PFSK-1 (cell line): Measurements from ENCODE around the gene TBCEL.

Experiments used
- FOXP2 ChIP-seq: optimal IDR thresholded peaks from 2 replicates; pipeline ENCODE3; 2011; ENCODE audit warnings: borderline replicate concordance, control low read depth, inconsistent platforms; ENCODE audit not compliant: insufficient read depth; ENCODE audit errors: extremely low read length, extremely low read depth
- POLR2AphosphoS5 ChIP-seq: IDR thresholded peaks from 2 replicates; pipeline ENCODE4 v1.6.1; 2012; ENCODE audit warnings: low read depth, mild to moderate bottlenecking, control low read depth, low read length, moderate library complexity
- REST ChIP-seq, 2 experiments: IDR thresholded peaks; 2 replicates each; pipeline versions ENCODE4 v1.6.1 to v1.8.0; 2011 to 2012; ENCODE audit warnings: low read depth in 2 of 2, low read length in 2 of 2, control low read depth in 1 of 2, inconsistent platforms in 1 of 2, mild to moderate bottlenecking in 1 of 2, moderate library complexity in 1 of 2; ENCODE audit not compliant: insufficient read depth in 1 of 2
- SIN3A ChIP-seq: IDR thresholded peaks from 2 replicates; pipeline ENCODE4 v1.6.1; 2012; ENCODE audit warnings: mild to moderate bottlenecking, low read length, moderate library complexity, borderline replicate concordance; ENCODE audit not compliant: insufficient read depth
- TAF1 ChIP-seq: IDR thresholded peaks from 2 replicates; pipeline ENCODE4 v1.6.1; 2012; ENCODE audit warnings: low read length, control low read depth, borderline replicate concordance; ENCODE audit not compliant: insufficient read depth

Gene TBCEL

GRCh38 chr11:121048464-121049233, 24.7 kb downstream of the TBCEL start:
- TF ChIP-seq POLR2AphosphoS5 (no peak), FOXP2 (no peak), REST (IDR thresholded peaks at IDR 0.05; ENCODE audit: insufficient read depth in 1 of 2, low read depth in 2 of 2, low read length in 2 of 2) (no peak)

DNA sequence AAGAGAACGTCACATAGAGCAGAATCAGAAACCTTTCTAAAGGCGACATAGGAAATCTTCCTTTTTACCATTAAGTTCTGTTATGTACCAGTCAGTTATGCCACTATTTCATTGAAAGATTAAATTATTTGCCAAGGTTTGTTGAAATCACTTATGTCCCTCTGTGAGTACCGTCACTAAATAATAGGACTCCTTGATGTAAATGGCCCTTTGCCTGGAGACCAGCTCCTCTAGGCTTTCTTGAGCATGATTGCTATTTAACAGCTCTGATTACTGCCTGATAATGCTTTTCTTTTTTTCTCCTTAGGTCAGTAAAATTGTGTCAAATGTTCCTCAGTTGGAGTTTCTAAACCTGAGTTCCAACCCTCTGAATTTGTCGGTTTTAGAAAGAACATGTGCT, 29.3 kb downstream of the TBCEL start:
- TF ChIP-seq TAF1 (no peak), SIN3A (no peak), FOXP2 (no peak), REST (IDR thresholded peaks at IDR 0.05; ENCODE audit: insufficient read depth in 1 of 2, low read depth in 2 of 2, low read length in 2 of 2) (no peak), POLR2AphosphoS5 (no peak)

DNA sequence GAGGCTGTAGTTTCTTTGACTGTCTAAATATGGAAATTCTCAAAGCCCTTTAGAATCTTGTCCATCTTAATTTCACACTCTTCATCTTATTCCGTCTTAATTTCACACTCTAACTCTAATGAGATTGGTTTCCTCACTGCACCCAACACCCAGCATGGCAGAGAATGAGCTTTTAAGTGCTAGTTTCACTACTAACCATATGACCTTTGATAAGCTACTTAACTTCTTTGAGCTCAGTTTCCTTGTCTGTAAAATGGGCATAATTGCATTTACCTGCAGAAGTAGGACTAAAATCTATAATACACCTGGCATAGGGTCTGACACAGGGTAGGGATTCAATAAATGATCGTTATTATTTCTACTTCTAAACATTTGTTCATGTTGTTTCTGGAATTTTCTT, 30.4 kb downstream of the TBCEL start:
- TF ChIP-seq POLR2AphosphoS5 = no peak
- no peak for TF ChIP-seq TAF1
- TF ChIP-seq SIN3A = no peak
- no peak for TF ChIP-seq FOXP2
- no peak for TF ChIP-seq REST (IDR thresholded peaks at IDR 0.05; ENCODE audit: insufficient read depth in 1 of 2, low read depth in 2 of 2, low read length in 2 of 2)

GRCh38 chr11:121055076-121055475, 31.2 kb downstream of the TBCEL start:
- TF ChIP-seq SIN3A = no peak
- TF ChIP-seq POLR2AphosphoS5 = no peak
- TF ChIP-seq FOXP2 = no peak

- no peak for TF ChIP-seq TAF1
- TF ChIP-seq REST (IDR thresholded peaks at IDR 0.05; ENCODE audit: insufficient read depth in 1 of 2, low read depth in 2 of 2, low read length in 2 of 2) = no peak
- no peak for TF ChIP-seq SIN3A
- TF ChIP-seq FOXP2 = no peak
- TF ChIP-seq POLR2AphosphoS5 = no peak
Observed at GRCh38 chr11:121057922-121058321, 34.0 kb downstream of the TBCEL start.
